NT2/D1 (cell line): ENCODE data around the gene CORT.

Experiments
- SUZ12 ChIP-seq: IDR thresholded peaks from 2 replicates; pipeline ENCODE4 v1.6.1; 2011; ENCODE audit not compliant: insufficient read length, insufficient read depth; ENCODE audit errors: extremely low read depth
- YY1 ChIP-seq: IDR thresholded peaks from 2 replicates; pipeline ENCODE4 v1.6.1; 2011; ENCODE audit not compliant: insufficient read length, insufficient read depth
- ZNF274 ChIP-seq: IDR thresholded peaks from 2 replicates; pipeline ENCODE4 v1.6.1; 2011; ENCODE audit warnings: mild to moderate bottlenecking, low read depth, low read length

DNA sequence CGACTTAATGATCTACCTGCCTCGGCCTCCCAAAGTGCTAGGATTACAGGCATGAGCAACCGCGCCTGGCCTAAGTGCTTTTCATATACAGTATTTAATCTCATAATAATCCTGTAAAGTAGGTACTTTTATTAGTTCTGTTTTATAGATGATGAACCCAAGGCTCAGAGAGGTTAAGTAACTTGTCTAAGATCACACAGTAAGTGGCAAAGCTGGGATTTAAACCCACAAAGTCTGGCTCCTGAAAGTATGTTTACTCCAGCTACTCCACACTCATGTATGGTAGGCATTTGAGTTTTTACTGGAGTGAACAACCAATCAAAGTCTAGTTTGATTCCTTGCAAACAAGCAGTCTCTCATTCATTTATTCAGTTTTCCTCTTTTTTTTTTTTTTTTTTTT lies 20.2 kb downstream of the CORT start:
- TF ChIP-seq YY1: no peak
- no peak for TF ChIP-seq SUZ12
- no peak for TF ChIP-seq ZNF274
